Measurements from ENCODE around the gene ANGPT4. TPM values are rescaled to one million over a fixed set of nuclear protein-coding genes. Genes with fewer than 3 reads are reported as not detected.
A peak's percentile ranks its signal among the peaks of the same experiment; 100 is the strongest.

The ANGPT4 gene
- total and polyA plus RNA-seq, 2 of the 8 experiments (the other 6 are each of a cell fraction or from before 2014, with no cell fraction given) = 0.07 to 0.33 TPM

GRCh38 chr20:891058-891705 is 25.0 kb downstream of the ANGPT4 start:
- Histone ChIP-seq H3K4me3 (ENCODE audit: extremely low read depth in 1 of 4, insufficient read depth in 2 of 4, low read depth in 3 of 4, low read length in 4 of 4) (no peak overlapping the region), H3K4me1 (replicated peaks in 1 of 4; ENCODE audit: control insufficient read depth in 3 of 4, insufficient read depth in 4 of 4, low read length in 3 of 4) (no peaks in the 10 kb centered on the region), H2BK15ac (ENCODE audit: low read length) (no peak overlapping the region), H4K20me1 (replicated peaks in 1 of 2; ENCODE audit: control insufficient read depth in 1 of 2, insufficient read depth in 2 of 2, low read length in 2 of 2) (no peaks in the 10 kb centered on the region), H2AK5ac (ENCODE audit: low read depth, low read length) (no peak overlapping the region), H2BK12ac (ENCODE audit: low read depth, low read length) (no peak overlapping the region), H3K9ac (replicated peaks in 1 of 4; ENCODE audit: extremely low read depth in 1 of 4, low read depth in 3 of 4, low read length in 3 of 4) (no peak overlapping the region), H4K5ac (ENCODE audit: insufficient read length, low read depth, low read length) (no peak overlapping the region), H3K4me2 (ENCODE audit: insufficient read depth in 1 of 2, low read depth in 2 of 2, low read length in 2 of 2) (no peak overlapping the region), H3K79me2 (ENCODE audit: control insufficient read depth in 1 of 2, insufficient read depth in 2 of 2, low read length in 2 of 2) (no peaks in the 10 kb centered on the region), H2BK120ac (replicated peaks; ENCODE audit: low read depth, low read length) (no peak overlapping the region), H3K23ac (ENCODE audit: insufficient read length) (no peak overlapping the region), H3K14ac (ENCODE audit: insufficient read length) (no peak overlapping the region), H2BK5ac (ENCODE audit: low read depth, low read length) (no peak overlapping the region), H4K91ac (replicated peaks; ENCODE audit: insufficient read length, low read length) (peak overlapping the region; percentile 6), H3K9me3 (ENCODE audit: insufficient read depth in 2 of 2, low read depth in 1 of 2, low read length in 1 of 2) (no peaks in the 10 kb centered on the region), H4K8ac (ENCODE audit: extremely low read depth, insufficient read depth, low read length) (no peak overlapping the region), H3K27me3 (replicated peaks in 1 of 4; ENCODE audit: control insufficient read depth in 3 of 4, extremely low read depth in 1 of 4, insufficient read depth in 3 of 4, low read length in 3 of 4) (no peaks in the 10 kb centered on the region; a peak in 1 of 7 replicates), H3K56ac (replicated peaks; ENCODE audit: insufficient read length, low read depth, low read length) (no peak overlapping the region), H3K27ac (ENCODE audit: low read depth, low read length) (no peak overlapping the region), H3K18ac (ENCODE audit: extremely low read depth, low read length) (no peak overlapping the region), H3K23me2 (ENCODE audit: low read depth, low read length) (no peaks in the 10 kb centered on the region), H2BK20ac (ENCODE audit: low read length) (no peak overlapping the region), H3K36me3 (ENCODE audit: control insufficient read depth in 2 of 4, insufficient read depth in 4 of 4, low read length in 3 of 4) (no peaks in the 10 kb centered on the region), H2AFZ (ENCODE audit: low read length) (no peak overlapping the region), H3K79me1 (ENCODE audit: low read depth, low read length) (no peaks in the 10 kb centered on the region), H3K4ac (replicated peaks; ENCODE audit: insufficient read length, low read depth, low read length) (no peak overlapping the region)
- ChIA-PET POLR2A (ENCODE audit: partially characterized antibody) (interaction anchor here (1.7 kb wide), 1 partner anchor 72 kb away, joined by 4 read pairs; no protein-coding TSS in a partner anchor), CTCF (ENCODE audit: partially characterized antibody) (interaction anchor here (0.9 to 14.5 kb wide), 6 partner anchors 15 to 75 kb away, joined by 3 to 191 read pairs (median 5); no protein-coding TSS in a partner anchor)
- no peak for FAIRE-seq
- DNase-seq (ENCODE audit: low read depth in 1 of 2, low spot score in 2 of 2) = no peak
- whole genome bisulfite sequencing, 2 experiments (ENCODE audit: extremely low coverage in 1 of 2, insufficient coverage in 1 of 2, insufficient read length in 1 of 2, insufficient replicate concordance in 2 of 2, low coverage in 1 of 2, low lambda C conversion rate in 2 of 2, missing lambda C conversion rate in 1 of 2) = 93% methylated on average over 6 of the region's 6 CpGs; no CpG with 5 or more reads in 1 of the 2 experiments
- TF ChIP-seq KDM1A (IDR thresholded peaks at IDR 0.05; ENCODE audit: borderline replicate concordance, low read length) = no peak
- TF ChIP-seq EZH2 (IDR thresholded peaks at IDR 0.05; ENCODE audit: low read depth, low read length, severe bottlenecking) = no peak
- no peak for TF ChIP-seq TCF12 (IDR thresholded peaks at IDR 0.05; ENCODE audit: low read depth, low read length)
- no peak for TF ChIP-seq SP4 (IDR thresholded peaks at IDR 0.05; ENCODE audit: low read length)
- TF ChIP-seq CEBPB (IDR thresholded peaks at IDR 0.05; ENCODE audit: low read depth, low read length) = no peak
- no peak for TF ChIP-seq POLR2A (IDR thresholded peaks at IDR 0.05; ENCODE audit: control extremely low read depth in 1 of 2, low read depth in 2 of 2, low read length in 2 of 2)
- no peak for TF ChIP-seq PHF8 (conservative IDR thresholded peaks at IDR 0.05; ENCODE audit: low read depth, low read length)
- no peak for TF ChIP-seq RAD21 (IDR thresholded peaks at IDR 0.05 in 1 of 2, conservative IDR thresholded peaks at IDR 0.05 in 1 of 2; ENCODE audit: low read depth in 2 of 2, low read length in 2 of 2)
- no peak for TF ChIP-seq EGR1 (IDR thresholded peaks at IDR 0.05; ENCODE audit: borderline replicate concordance, low read depth, low read length)
- no peak for TF ChIP-seq ATF3 (IDR thresholded peaks at IDR 0.05; ENCODE audit: insufficient read depth, low read depth, low read length)
- no peak for TF ChIP-seq CTBP2 (IDR thresholded peaks at IDR 0.05; ENCODE audit: borderline replicate concordance, insufficient read depth, insufficient read length, low read length)
- no peak for TF ChIP-seq CBX8 (IDR thresholded peaks at IDR 0.05; ENCODE audit: borderline replicate concordance, low read depth, low read length)
- no peak for TF ChIP-seq CHD1 (IDR thresholded peaks at IDR 0.05; ENCODE audit: low read depth, low read length)
